ENCODE measurements around the gene DPM2.

The DPM2 gene

GRCh38 chr9:127981559-127982121, 44.0 kb upstream of the DPM2 start:
- no peak for DNase-seq (ENCODE audit: low read depth)
- H3K4me3 ChIP-seq (ENCODE audit: low read depth, low read length), result peak overlapping the region; percentile 42
- TF ChIP-seq MYC (IDR thresholded peaks at IDR 0.05; ENCODE audit: low read depth, low read length) (no peak), MAX (IDR thresholded peaks at IDR 0.05; ENCODE audit: low read depth, low read length) (no peak), POLR2A (IDR thresholded peaks at IDR 0.05; ENCODE audit: extremely low read depth, insufficient read length) (no peak), CTCF (IDR thresholded peaks at IDR 0.05; ENCODE audit: low read depth, low read length) (no peak)

GRCh38 chr9:127980706-127981558, 43.3 kb upstream of the DPM2 start, which contains the start of gene EEIG1:
Gene EEIG1, minus strand, starts transcription at chr9:127980989. Its CDS starts 852 bp downstream, at chr9:127980137.
- TF ChIP-seq POLR2A (IDR thresholded peaks at IDR 0.05; ENCODE audit: extremely low read depth, insufficient read length) (peak; percentile 67), CTCF (IDR thresholded peaks at IDR 0.05; ENCODE audit: low read depth, low read length) (no peak)
- DNase-seq (ENCODE audit: low read depth), result peak; percentile 95
- H3K4me3 ChIP-seq (ENCODE audit: low read depth, low read length), result peak within 1 kb of the TSS; percentile 55

GRCh38 chr9:127980060-127980705, 42.5 kb upstream of the DPM2 start:
- TF ChIP-seq POLR2A (IDR thresholded peaks at IDR 0.05; ENCODE audit: extremely low read depth, insufficient read length) (no peak), MAX (IDR thresholded peaks at IDR 0.05; ENCODE audit: low read depth, low read length) (no peak), CTCF (IDR thresholded peaks at IDR 0.05; ENCODE audit: low read depth, low read length) (no peak), MYC (IDR thresholded peaks at IDR 0.05; ENCODE audit: low read depth, low read length) (no peak)
- H3K4me3 ChIP-seq (ENCODE audit: low read depth, low read length), result peak overlapping the region; percentile 55
- DNase-seq (ENCODE audit: low read depth), result peak; percentile 47

- DNase-seq (ENCODE audit: low read depth), result peak; percentile 56
- TF ChIP-seq CTCF (IDR thresholded peaks at IDR 0.05; ENCODE audit: low read depth, low read length) (no peak), MYC (IDR thresholded peaks at IDR 0.05; ENCODE audit: low read depth, low read length) (no peak; the same call in 1 of the 2 replicates), MAX (IDR thresholded peaks at IDR 0.05; ENCODE audit: low read depth, low read length) (no peak), POLR2A (IDR thresholded peaks at IDR 0.05; ENCODE audit: extremely low read depth, insufficient read length) (no peak)
- H3K4me3 ChIP-seq (ENCODE audit: low read depth, low read length), result peak overlapping the region; percentile 55
Observed at GRCh38 chr9:127979333-127980059, 41.8 kb upstream of the DPM2 start.

- TF ChIP-seq CTCF (IDR thresholded peaks at IDR 0.05; ENCODE audit: low read depth, low read length) (no peak), POLR2A (IDR thresholded peaks at IDR 0.05; ENCODE audit: extremely low read depth, insufficient read length) (no peak), MAX (IDR thresholded peaks at IDR 0.05; ENCODE audit: low read depth, low read length) (no peak), MYC (IDR thresholded peaks at IDR 0.05; ENCODE audit: low read depth, low read length) (no peak)
- DNase-seq (ENCODE audit: low read depth), result no peak
- H3K4me3 ChIP-seq (ENCODE audit: low read depth, low read length), result peak overlapping the region; percentile 55
Observed at GRCh38 chr9:127979015-127979332, 41.3 kb upstream of the DPM2 start.

Measured in NB4 (cell line).